Astrocyte of the cerebellum (primary cell): ENCODE data around the gene CSF1.
"Not testable (repeated sequence)": the region's sequence is repeated elsewhere in the genome, so short reads cannot be mapped to it uniquely, and the experiment has no call there.

Experiments
- DNase-seq: peaks from one replicate; pipeline ENCODE4 v3.0.0-alpha.2; 2011; ENCODE audit warnings: low read depth
- H3K4me3 ChIP-seq: 2 replicates; pipeline ENCODE4 v1.5.1; 2011; ENCODE audit warnings: mild to moderate bottlenecking, low read depth, low read length, moderate library complexity
- in situ Hi-C: cut with HindIII; loops from 2 replicates; pipeline ENCODE4 v1.10.0; 2017; ENCODE audit warnings: low sequenced_read_pairs
- TF ChIP-seq, protein P1 (sequence below): IDR thresholded peaks from 2 replicates; pipeline ENCODE4 v1.5.1; 2012; ENCODE audit warnings: low read length, low read depth, moderate library complexity, mild to moderate bottlenecking; ENCODE audit errors: missing control alignments

Gene CSF1

DNA sequence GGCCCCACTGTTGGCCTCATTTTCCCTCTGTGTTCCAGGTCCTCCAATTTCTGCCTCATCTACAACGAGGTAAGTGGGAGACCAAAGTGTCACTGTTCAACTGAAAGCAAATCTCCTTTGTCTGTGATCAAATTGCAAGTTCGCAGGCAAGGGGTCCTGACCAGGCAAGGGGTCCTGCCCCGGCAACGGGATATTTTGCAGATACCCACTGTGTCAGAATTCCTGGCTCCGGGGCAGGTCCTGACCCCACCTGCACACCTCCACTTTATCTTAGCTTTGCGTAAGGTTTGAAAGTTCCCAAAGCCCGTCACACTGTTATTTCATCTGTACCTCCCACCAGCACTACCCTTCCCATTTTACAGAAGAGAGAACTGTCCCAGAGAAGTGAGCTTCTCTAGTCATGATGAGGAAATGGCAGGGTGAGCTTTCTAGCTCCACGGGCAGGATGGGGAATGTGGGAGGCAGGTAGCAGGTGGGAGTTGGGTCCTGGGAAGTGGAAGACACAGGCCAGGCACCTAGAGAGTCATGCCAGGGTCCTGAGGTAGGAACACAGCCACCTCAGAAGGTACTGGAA, 32.0 kb upstream of the CSF1 start:
- in situ Hi-C loops = no loop called here
- DNase-seq = no peak

DNA sequence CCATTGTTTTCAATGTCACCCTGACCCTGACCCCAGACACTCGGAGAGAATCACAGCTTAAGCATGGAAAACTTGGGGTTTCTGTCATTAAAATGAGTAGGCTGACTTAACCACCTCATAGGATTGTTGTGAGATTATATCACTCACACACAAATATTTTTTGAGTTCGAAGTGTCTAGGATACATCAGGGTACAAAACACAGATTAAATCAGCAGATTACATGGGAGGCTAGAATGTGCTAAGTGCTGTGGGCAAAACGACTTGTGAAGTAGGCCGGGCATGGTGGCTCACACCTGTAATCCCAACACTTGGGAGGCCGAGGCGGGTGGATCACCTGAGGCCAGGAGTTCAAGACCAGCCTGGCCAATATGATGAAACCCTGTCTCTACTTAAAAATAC, 31.3 kb upstream of the CSF1 start:
- in situ Hi-C loops, DNase-seq, H3K4me3 ChIP-seq: not testable (repeated sequence)

More for the DNA sequence above, 32.0 kb upstream of the CSF1 start:
- H3K4me3 ChIP-seq = no peak overlapping the region
- TF ChIP-seq, protein P1, sequence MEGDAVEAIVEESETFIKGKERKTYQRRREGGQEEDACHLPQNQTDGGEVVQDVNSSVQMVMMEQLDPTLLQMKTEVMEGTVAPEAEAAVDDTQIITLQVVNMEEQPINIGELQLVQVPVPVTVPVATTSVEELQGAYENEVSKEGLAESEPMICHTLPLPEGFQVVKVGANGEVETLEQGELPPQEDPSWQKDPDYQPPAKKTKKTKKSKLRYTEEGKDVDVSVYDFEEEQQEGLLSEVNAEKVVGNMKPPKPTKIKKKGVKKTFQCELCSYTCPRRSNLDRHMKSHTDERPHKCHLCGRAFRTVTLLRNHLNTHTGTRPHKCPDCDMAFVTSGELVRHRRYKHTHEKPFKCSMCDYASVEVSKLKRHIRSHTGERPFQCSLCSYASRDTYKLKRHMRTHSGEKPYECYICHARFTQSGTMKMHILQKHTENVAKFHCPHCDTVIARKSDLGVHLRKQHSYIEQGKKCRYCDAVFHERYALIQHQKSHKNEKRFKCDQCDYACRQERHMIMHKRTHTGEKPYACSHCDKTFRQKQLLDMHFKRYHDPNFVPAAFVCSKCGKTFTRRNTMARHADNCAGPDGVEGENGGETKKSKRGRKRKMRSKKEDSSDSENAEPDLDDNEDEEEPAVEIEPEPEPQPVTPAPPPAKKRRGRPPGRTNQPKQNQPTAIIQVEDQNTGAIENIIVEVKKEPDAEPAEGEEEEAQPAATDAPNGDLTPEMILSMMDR = no peak

DNA sequence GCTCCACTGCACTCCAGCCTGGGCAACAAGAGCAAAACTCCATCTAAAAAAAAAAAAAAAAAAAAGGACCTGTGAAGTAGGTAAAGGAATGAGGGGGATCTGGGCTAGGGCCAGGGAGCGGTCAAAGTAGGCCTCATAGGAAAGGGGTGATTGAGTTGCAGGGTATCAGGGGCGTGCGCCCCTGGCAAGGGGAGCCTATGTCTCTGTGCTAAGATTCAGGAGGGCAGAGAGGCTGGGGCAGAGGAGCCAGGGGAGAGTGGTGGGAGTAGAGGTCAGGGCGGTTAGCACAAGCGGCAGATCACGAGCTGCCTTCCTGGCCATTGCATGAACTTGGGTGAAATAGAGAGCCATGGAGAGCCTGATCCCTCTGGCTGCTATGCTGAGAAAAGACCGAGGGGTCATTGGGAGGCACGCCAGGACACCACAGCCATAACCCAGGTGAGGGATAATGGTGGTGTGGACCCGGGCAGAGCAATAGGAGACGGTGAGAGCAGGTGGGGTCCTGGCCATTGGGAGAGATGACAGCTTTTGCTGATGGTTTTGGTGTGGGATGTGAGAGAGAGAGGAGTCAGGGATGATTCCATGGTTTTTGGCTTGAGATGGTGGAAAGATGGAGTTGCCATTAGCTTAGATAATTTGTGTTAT, 30.6 kb upstream of the CSF1 start:
- DNase-seq = no peak
- H3K4me3 ChIP-seq = no peak overlapping the region
- in situ Hi-C loops = no loop called here
- TF ChIP-seq, protein P1 = no peak

DNA sequence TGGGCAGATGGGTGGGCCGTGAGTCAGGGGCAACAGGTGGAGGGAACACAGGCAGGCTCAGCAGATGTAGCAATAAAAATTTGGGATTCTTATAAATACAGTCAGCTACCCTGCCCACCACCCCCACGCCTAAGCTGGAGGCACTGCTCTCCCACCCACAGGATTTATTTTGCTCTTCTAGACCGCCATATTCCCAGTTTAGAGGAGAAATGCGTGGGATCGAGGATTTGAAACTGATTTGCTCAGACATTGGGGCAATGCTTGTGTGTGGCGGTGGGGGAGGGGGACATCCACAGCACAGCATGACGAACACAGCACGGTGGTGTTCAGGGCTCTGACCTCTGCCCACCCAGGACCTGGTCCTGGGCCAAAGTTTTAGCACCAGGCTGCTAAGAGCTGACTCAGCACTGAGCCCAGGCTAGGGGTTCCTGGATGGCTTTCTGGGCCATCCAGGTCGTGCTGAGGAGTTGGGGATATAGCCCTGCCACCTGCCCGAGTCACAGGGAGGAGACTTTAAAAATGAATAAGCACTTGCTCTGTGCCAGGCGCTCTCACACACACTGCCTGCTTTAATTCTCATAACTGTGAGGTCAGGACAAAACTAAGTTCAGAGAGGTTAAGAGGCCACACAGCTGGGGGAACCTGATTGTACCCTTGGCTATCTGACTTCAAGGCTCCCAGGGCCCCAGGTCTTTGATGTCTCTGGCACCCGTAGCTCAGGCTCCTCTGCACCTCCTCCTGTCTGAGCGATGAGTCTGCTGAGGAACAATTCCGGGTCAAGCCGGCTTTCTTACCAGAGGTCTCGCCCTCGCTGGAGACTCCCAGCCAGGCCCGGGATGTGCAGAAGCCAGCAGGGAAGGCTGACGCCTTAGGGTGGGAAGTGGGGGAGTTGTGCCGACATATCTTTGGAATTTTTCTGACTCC, 29.4 kb upstream of the CSF1 start:
- in situ Hi-C loops = no loop called here
- TF ChIP-seq, protein P1 = no peak
- no peak for DNase-seq
- H3K4me3 ChIP-seq = no peak overlapping the region

DNA sequence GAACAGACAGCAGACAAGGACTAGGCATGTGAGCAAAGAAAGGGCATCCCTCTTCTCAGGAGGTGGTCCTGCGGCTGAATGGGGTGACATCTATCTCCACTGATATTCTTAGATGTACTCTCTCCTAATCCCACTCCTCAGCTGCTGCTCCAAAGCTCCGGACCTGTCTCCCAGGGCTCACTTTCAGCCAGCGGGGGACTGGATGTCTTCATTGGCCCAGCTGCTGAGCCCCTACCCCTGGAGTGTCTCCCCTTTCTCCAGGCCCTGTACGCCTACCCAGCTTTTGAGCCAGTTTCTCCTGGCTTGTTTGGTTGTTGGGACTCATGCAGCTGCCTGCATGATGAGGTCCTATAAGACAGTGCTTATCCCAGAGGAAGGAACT, 28.8 kb upstream of the CSF1 start:
- in situ Hi-C loops = no loop called here
- TF ChIP-seq, protein P1 = no peak
- H3K4me3 ChIP-seq = no peak overlapping the region
- no peak for DNase-seq

DNA sequence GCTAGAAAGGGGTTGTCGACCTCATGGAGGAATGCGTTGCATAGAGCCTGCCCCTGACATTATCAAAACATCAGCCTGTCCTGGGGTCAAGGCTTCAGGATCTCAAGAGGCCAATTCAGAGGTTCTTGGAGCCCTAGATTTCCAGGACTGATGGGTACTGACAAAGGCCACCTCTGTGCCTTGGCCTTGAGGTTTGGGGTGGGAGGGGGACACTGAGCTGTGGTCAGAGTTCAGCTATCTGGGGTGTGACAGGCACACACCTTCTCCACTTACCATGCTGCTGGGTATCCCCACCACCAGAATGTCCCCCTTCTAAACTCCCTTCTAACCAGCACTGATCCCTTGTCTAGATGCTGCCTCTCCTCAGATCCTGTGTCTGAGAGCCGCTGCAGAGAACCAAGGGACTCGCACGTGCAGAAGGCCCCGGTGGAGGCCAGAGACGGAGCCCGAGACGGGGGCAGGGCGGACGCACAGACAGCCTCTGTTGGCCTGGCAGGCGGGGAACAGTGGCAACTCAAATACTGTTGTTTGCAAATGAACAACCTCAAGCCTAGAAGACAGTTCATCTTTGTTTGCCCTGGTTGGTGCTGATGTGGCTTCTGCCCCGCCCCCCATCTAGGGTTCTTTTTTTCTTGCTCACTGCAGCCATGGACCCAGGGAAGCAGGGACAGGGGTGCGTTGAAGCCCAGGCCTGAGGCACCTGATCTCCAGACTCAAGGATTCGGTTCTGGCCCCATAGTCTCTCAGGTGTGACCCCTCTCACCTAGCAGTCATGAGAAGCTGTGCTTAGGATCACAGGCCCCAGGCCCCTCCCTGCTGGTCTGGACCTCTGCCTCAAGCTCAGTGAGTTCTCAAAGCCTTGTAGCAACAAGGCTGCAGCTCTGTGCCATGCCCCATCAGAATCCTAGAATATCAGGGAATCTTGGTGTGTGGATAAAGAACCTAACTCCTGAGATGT, 28.1 kb upstream of the CSF1 start:
- in situ Hi-C loops = no loop called here
- TF ChIP-seq, protein P1 = no peak
- no peak for DNase-seq

More for the DNA sequence above, 28.1 kb upstream of the CSF1 start:
- no peak overlapping the region for H3K4me3 ChIP-seq
